ENCODE results near the gene ZC4H2.

GRCh38 chrX:65009459-65009858 lies 33.2 kb upstream of the ZC4H2 start:
- TF ChIP-seq CTCF (IDR thresholded peaks at IDR 0.05; ENCODE audit: borderline replicate concordance, extremely low read depth, low read length, poor library complexity, severe bottlenecking) (no peak), EZH2 (IDR thresholded peaks at IDR 0.05; ENCODE audit: borderline replicate concordance, low read depth, low read length, severe bottlenecking) (no peak)

Data from DND-41 (cell line).